Fibroblast of pulmonary artery (primary cell): ENCODE data around the gene GSTT4.
"Not testable (repeated sequence)": the region's sequence is repeated elsewhere in the genome, so short reads cannot be mapped to it uniquely, and the experiment has no call there.

Source experiments
- DNase-seq: peaks from one replicate; pipeline ENCODE4 v3.0.0-alpha.2; 2010; ENCODE audit warnings: low read depth
- H3K4me3 ChIP-seq: replicated peaks from 2 replicates; pipeline ENCODE4 v1.5.1; 2011; ENCODE audit warnings: low read depth, mild to moderate bottlenecking, control low read depth, low read length, moderate library complexity
- CTCF ChIP-seq: IDR thresholded peaks from 2 replicates; pipeline ENCODE4 v1.5.1; 2011; ENCODE audit warnings: mild to moderate bottlenecking, control low read depth, low read length, inconsistent platforms; ENCODE audit errors: missing control alignments

GSTT4 gene

GRCh38 chr22:23989583-23990244 is 15.5 kb downstream of the GSTT4 start:
- H3K4me3 ChIP-seq, DNase-seq: not testable (repeated sequence)

- not testable (repeated sequence) for H3K4me3 ChIP-seq, DNase-seq
Measured at GRCh38 chr22:23986538-23987178, 18.6 kb downstream of the GSTT4 start.

- DNase-seq, result not testable (repeated sequence)
Measured at GRCh38 chr22:23986089-23986488, 19.2 kb downstream of the GSTT4 start.

GRCh38 chr22:23984430-23984829 is 20.8 kb downstream of the GSTT4 start:
- DNase-seq, result peak; percentile 39

More at GRCh38 chr22:23986089-23986488, 19.2 kb downstream of the GSTT4 start:
- H3K4me3 ChIP-seq, result not testable (repeated sequence)

GRCh38 chr22:23980567-23980966 is 24.7 kb downstream of the GSTT4 start:
- not testable (repeated sequence) for H3K4me3 ChIP-seq

More at GRCh38 chr22:23984430-23984829, 20.8 kb downstream of the GSTT4 start:
- peak; percentile 49 for TF ChIP-seq CTCF
- H3K4me3 ChIP-seq, result no peak overlapping the region

GRCh38 chr22:23979557-23980240 is 25.6 kb downstream of the GSTT4 start, which contains the start of gene GSTT2:
GSTT2 (plus strand) TSS chr22:23980134.
- not testable (repeated sequence) for DNase-seq, H3K4me3 ChIP-seq

More at GRCh38 chr22:23980567-23980966, 24.7 kb downstream of the GSTT4 start:
- DNase-seq, result not testable (repeated sequence)

GRCh38 chr22:23977304-23977703 is 27.9 kb downstream of the GSTT4 start:
- not testable (repeated sequence) for DNase-seq, H3K4me3 ChIP-seq

GRCh38 chr22:23974836-23975352 is 30.4 kb downstream of the GSTT4 start:
- H3K4me3 ChIP-seq, DNase-seq: not testable (repeated sequence)

GRCh38 chr22:23974345-23974744 is 30.9 kb downstream of the GSTT4 start, which contains the start of gene DDT:
DDT (minus strand) TSS chr22:23974441; CDS start chr22:23974414, 27 bp downstream.
- DNase-seq, result not testable (repeated sequence)

GRCh38 chr22:23971927-23972326 is 33.3 kb downstream of the GSTT4 start:
- H3K4me3 ChIP-seq, DNase-seq: not testable (repeated sequence)

More at GRCh38 chr22:23974345-23974744, 30.9 kb downstream of the GSTT4 start, which contains the start of gene DDT:
- not testable (repeated sequence) for H3K4me3 ChIP-seq

- no peak for DNase-seq
- no peak for TF ChIP-seq CTCF
- no peak overlapping the region for H3K4me3 ChIP-seq
Measured at GRCh38 chr22:23970816-23971486, 34.3 kb downstream of the GSTT4 start.
